ENCODE results near the gene ARRDC2.
"Not testable (repeated sequence)": the region's sequence is repeated elsewhere in the genome, so short reads cannot be mapped to it uniquely, and the experiment has no call there.

Gene ARRDC2

GRCh38 chr19:18027151-18027550 is 19.2 kb downstream of the ARRDC2 start:
- Histone ChIP-seq H3K27me3 (ENCODE audit: insufficient read depth, poor library complexity, severe bottlenecking) (no peaks in the 10 kb centered on the region), H3K27ac (replicated peaks) (no peak overlapping the region), H3K4me3 (replicated peaks; ENCODE audit: insufficient read depth, low read length) (no peak overlapping the region)
- no peak for DNase-seq (ENCODE audit: low read depth in 1 of 2, low spot score in 1 of 2)
- TF ChIP-seq GABPA (IDR thresholded peaks at IDR 0.05; ENCODE audit: low read depth) (no peak), POLR2AphosphoS5 (IDR thresholded peaks at IDR 0.05; ENCODE audit: low read depth) (no peak), REST (IDR thresholded peaks at IDR 0.05; ENCODE audit: insufficient replicate concordance, low read depth) (no peak), SPI1 (IDR thresholded peaks at IDR 0.05; ENCODE audit: borderline replicate concordance, low read depth) (no peak)
- TF ChIP-seq, protein P1, sequence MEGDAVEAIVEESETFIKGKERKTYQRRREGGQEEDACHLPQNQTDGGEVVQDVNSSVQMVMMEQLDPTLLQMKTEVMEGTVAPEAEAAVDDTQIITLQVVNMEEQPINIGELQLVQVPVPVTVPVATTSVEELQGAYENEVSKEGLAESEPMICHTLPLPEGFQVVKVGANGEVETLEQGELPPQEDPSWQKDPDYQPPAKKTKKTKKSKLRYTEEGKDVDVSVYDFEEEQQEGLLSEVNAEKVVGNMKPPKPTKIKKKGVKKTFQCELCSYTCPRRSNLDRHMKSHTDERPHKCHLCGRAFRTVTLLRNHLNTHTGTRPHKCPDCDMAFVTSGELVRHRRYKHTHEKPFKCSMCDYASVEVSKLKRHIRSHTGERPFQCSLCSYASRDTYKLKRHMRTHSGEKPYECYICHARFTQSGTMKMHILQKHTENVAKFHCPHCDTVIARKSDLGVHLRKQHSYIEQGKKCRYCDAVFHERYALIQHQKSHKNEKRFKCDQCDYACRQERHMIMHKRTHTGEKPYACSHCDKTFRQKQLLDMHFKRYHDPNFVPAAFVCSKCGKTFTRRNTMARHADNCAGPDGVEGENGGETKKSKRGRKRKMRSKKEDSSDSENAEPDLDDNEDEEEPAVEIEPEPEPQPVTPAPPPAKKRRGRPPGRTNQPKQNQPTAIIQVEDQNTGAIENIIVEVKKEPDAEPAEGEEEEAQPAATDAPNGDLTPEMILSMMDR (IDR thresholded peaks at IDR 0.05; ENCODE audit: insufficient read depth, low read length): no peak

DNA sequence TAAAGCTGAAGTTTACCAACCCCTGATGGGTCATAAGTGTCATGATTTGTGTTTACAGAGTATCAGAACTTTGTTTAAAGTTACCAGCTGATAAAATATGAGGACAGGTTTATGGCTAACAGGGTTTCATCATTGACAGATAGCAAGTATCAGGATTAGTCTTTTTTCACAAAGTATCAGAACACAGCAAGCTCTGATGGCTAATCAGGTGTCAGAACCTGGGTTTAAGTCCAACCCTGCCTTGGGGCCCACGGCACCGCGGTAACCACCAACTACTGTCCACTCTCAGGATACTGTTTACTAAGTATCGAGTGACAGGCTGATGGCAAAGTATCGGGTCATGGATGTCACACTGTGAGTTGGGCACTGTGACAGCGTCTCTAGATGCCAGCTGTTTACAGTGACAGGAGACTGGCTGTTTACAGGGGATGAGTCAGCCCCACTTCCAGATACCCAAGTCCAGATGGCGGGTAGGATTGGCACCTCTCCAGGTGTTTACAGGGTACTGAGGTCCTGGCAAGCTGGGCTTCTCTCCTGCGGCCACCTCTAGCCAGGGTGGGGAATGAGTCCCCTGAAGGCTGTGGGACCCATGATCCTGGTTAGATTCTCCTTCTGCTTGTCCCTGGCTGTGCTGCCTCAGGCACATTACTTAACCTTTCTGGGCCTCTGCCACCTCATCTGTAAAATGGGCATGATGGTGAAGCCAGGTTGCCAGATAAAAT is 21.8 kb downstream of the ARRDC2 start:
- no peak for DNase-seq (ENCODE audit: low read depth in 1 of 2, low spot score in 1 of 2)

DNA sequence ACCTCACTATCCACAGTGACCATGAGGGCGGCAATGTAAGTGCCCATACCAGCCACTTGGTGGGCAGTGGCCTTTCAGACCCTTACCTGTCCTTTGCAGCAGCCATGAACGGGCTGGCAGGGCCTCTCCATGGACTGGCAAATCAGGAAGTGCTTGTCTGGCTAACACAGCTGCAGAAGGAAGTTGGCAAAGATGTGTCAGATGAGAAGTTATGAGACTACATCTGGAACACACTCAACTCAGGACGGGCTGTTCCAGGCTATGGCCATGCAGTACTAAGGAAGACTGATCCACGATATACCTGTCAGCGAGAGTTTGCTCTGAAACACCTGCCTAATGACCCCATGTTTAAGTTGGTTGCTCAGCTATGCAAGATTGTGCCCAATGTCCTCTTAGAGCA is 23.4 kb downstream of the ARRDC2 start:
- peak overlapping the region; percentile 72 for H3K27ac ChIP-seq (replicated peaks)
- TF ChIP-seq POLR2AphosphoS5 (IDR thresholded peaks at IDR 0.05; ENCODE audit: low read depth): peak; percentile 51; the same call in 1 of the 2 replicates
- peak; percentile 95 for TF ChIP-seq SPI1 (IDR thresholded peaks at IDR 0.05; ENCODE audit: borderline replicate concordance, low read depth)
- H3K27me3 ChIP-seq (ENCODE audit: insufficient read depth, poor library complexity, severe bottlenecking); H3K4me3 ChIP-seq (replicated peaks; ENCODE audit: insufficient read depth, low read length): not testable (repeated sequence)
- peak in 1 of 2 experiments; percentile 74 for DNase-seq (ENCODE audit: low read depth in 1 of 2, low spot score in 1 of 2)

More for the DNA sequence above, 21.8 kb downstream of the ARRDC2 start:
- Histone ChIP-seq H3K27me3 (ENCODE audit: insufficient read depth, poor library complexity, severe bottlenecking) (no peaks in the 10 kb centered on the region), H3K27ac (replicated peaks) (no peak overlapping the region; the same call in 1 of the 2 replicates), H3K4me3 (replicated peaks; ENCODE audit: insufficient read depth, low read length) (no peak overlapping the region)
- TF ChIP-seq SPI1 (IDR thresholded peaks at IDR 0.05; ENCODE audit: borderline replicate concordance, low read depth) (no peak), REST (IDR thresholded peaks at IDR 0.05; ENCODE audit: insufficient replicate concordance, low read depth) (no peak), POLR2AphosphoS5 (IDR thresholded peaks at IDR 0.05; ENCODE audit: low read depth) (no peak), GABPA (IDR thresholded peaks at IDR 0.05; ENCODE audit: low read depth) (no peak)
- TF ChIP-seq, protein P1 (IDR thresholded peaks at IDR 0.05; ENCODE audit: insufficient read depth, low read length): no peak

- H3K27me3 ChIP-seq (ENCODE audit: insufficient read depth, poor library complexity, severe bottlenecking); DNase-seq (ENCODE audit: low read depth in 1 of 2, low spot score in 1 of 2); H3K4me3 ChIP-seq (replicated peaks; ENCODE audit: insufficient read depth, low read length); H3K27ac ChIP-seq (replicated peaks): not testable (repeated sequence)
Observed at GRCh38 chr19:18032102-18032501, 24.1 kb downstream of the ARRDC2 start.

GRCh38 chr19:18041054-18041453 is 33.1 kb downstream of the ARRDC2 start:
- H3K27me3 ChIP-seq (ENCODE audit: insufficient read depth, poor library complexity, severe bottlenecking): no peaks in the 10 kb centered on the region
- no peak overlapping the region for H3K4me3 ChIP-seq (replicated peaks; ENCODE audit: insufficient read depth, low read length)
- DNase-seq (ENCODE audit: low read depth in 1 of 2, low spot score in 1 of 2): no peak
- H3K27ac ChIP-seq (replicated peaks): no peak overlapping the region
- TF ChIP-seq, protein P1 (IDR thresholded peaks at IDR 0.05; ENCODE audit: insufficient read depth, low read length): no peak
- TF ChIP-seq GABPA (IDR thresholded peaks at IDR 0.05; ENCODE audit: low read depth) (no peak), POLR2AphosphoS5 (IDR thresholded peaks at IDR 0.05; ENCODE audit: low read depth) (no peak), SPI1 (IDR thresholded peaks at IDR 0.05; ENCODE audit: borderline replicate concordance, low read depth) (no peak), REST (IDR thresholded peaks at IDR 0.05; ENCODE audit: insufficient replicate concordance, low read depth) (no peak)

Data from HL-60 (cell line).